Stimulated activated naive B cell treated with anti-CD40 and anti-IgM and Interleukin-4, amounts not matched to agents 10 μg/mL and 1 μg/mL and 100 μg/mL, for 72 hours (primary cell): Measurements from ENCODE around the gene ZNF219.
A peak's percentile ranks its signal among the peaks of the same experiment; 100 is the strongest.

Experiments used
- ATAC-seq, 2 donors: fragments of 150-1000 bp; cut with Tn5 transposase; replicated peaks; 2 replicates each; pipeline ENCODE4 v1.10.0; 2021; ENCODE audit warnings: moderate library complexity in 1 of 2
- DNase-seq: peaks from one replicate; pipeline ENCODE4 v3.0.0; 2021
- H3K27ac Mint-ChIP-seq: one replicate; pipeline ENCODE4 v1.8.0; 2022; ENCODE audit warnings: mild to moderate bottlenecking, mixed read lengths
- H3K27me3 Mint-ChIP-seq, 2 donors: one replicate each; pipeline ENCODE4 v1.8.0; 2022; ENCODE audit warnings: mixed read lengths in 2 of 2
- H3K36me3 Mint-ChIP-seq, 2 donors: one replicate each; pipeline ENCODE4 v1.8.0; 2022; ENCODE audit warnings: mixed read lengths in 2 of 2, mild to moderate bottlenecking in 1 of 2
- H3K4me1 Mint-ChIP-seq, 2 donors: one replicate each; pipeline ENCODE4 v1.8.0; 2022; ENCODE audit warnings: mixed read lengths in 2 of 2, mild to moderate bottlenecking in 1 of 2
- H3K4me3 Mint-ChIP-seq, 2 donors: one replicate each; pipeline ENCODE4 v1.8.0; 2022; ENCODE audit warnings: mild to moderate bottlenecking in 2 of 2, mixed read lengths in 2 of 2, moderate library complexity in 1 of 2
- H3K9me3 Mint-ChIP-seq, 2 donors: one replicate each; pipeline ENCODE4 v1.8.0; 2022; ENCODE audit warnings: mixed read lengths in 2 of 2, mild to moderate bottlenecking in 1 of 2

ZNF219 gene

GRCh38 chr14:21106498-21107282, 8.2 kb upstream of the ZNF219 start:
- H3K27me3 Mint-ChIP-seq: peaks cover 3 to 9% of the 10 kb centered on the region in 2 donors
- peak; percentile 63 for DNase-seq
- H3K4me1 Mint-ChIP-seq: peaks cover 26 to 35% of the 10 kb centered on the region in 2 donors
- no peaks in the 10 kb centered on the region for H3K9me3 Mint-ChIP-seq
- ATAC-seq: peak; percentile 19 to 24
- peak overlapping the region; percentile 47 to 61 for H3K4me3 Mint-ChIP-seq
- H3K36me3 Mint-ChIP-seq: no peaks in the 10 kb centered on the region
- H3K27ac Mint-ChIP-seq: peak overlapping the region; percentile 62

GRCh38 chr14:21106176-21106497, 7.7 kb upstream of the ZNF219 start:
- no peak overlapping the region for H3K27ac Mint-ChIP-seq
- H3K27me3 Mint-ChIP-seq: peaks cover 0 to 11% of the 10 kb centered on the region in 2 donors
- no peak for ATAC-seq
- H3K36me3 Mint-ChIP-seq: no peaks in the 10 kb centered on the region
- DNase-seq: no peak
- H3K4me1 Mint-ChIP-seq: peaks cover 26 to 35% of the 10 kb centered on the region in 2 donors
- no peak overlapping the region for H3K4me3 Mint-ChIP-seq
- no peaks in the 10 kb centered on the region for H3K9me3 Mint-ChIP-seq

DNA sequence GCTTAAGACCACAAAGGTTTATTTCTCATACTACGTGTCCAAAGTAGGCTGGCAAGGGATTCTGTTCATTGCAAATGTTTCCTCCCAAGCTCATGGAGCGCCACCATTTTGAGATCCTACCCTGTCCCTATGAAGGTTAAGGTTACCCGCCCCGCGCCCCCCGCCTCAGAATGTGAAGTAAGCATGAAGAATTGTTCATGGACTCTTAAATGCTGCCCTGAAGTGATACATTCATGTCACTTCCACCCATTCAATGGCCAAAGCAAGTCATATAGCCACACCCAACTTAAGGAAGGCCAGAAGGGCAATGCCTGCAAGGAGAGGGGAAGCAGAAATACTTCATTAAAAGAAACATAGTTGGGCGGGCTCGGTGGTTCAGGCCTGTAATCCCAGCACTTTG, 6.6 kb upstream of the ZNF219 start:
- ATAC-seq: no peak
- DNase-seq: no peak
- H3K4me3 Mint-ChIP-seq: peak overlapping the region in 1 of 2 donors; percentile 81
- no peak overlapping the region for H3K27ac Mint-ChIP-seq
- H3K9me3 Mint-ChIP-seq: no peaks in the 10 kb centered on the region
- peaks cover 0 to 20% of the 10 kb centered on the region in 2 donors for H3K27me3 Mint-ChIP-seq
- H3K4me1 Mint-ChIP-seq: peaks cover 25 to 34% of the 10 kb centered on the region in 2 donors
- no peaks in the 10 kb centered on the region for H3K36me3 Mint-ChIP-seq

DNA sequence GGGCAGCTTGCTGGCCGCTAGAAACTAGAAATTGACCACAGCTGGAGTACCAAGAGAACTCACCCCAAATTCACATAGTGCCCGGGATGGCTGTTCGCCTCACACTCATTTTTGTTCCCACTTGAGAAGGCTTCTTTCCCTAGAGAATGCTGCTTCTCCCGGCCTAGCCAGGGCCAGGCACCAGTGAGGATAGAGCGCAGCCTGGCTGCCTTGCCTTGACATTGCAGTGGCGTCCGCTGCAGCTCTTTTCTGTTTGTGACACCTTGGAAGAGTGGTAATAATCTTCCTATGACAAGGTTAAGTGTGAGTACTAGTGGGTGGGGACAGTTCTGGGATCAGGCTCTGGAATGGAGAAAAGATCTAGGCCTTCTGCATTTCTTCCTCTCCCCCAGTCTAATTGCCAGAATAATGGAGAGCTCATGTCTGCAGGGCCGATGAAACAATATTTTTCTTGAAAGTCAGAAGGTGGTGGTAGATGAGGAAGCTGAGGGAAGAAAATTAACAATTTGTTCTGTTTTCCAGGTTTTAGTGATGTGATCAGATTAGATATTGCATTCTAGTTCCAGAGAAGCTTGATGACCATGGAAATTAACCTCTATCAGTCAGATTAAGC, 6.1 kb upstream of the ZNF219 start:
- ATAC-seq (peak; percentile 48 to 53), DNase-seq (peak; percentile 42)
- Mint-ChIP-seq H3K27ac (peak overlapping the region; percentile 94), H3K9me3 (no peaks in the 10 kb centered on the region), H3K27me3 (peaks cover under 1 to 20% of the 10 kb centered on the region in 2 donors), H3K4me3 (peak overlapping the region; percentile 81 to 88), H3K36me3 (no peaks in the 10 kb centered on the region), H3K4me1 (peaks cover 21 to 32% of the 10 kb centered on the region in 2 donors)

GRCh38 chr14:21103710-21104447, 5.4 kb upstream of the ZNF219 start:
- Mint-ChIP-seq H3K9me3 (no peaks in the 10 kb centered on the region), H3K27me3 (peaks cover 7 to 25% of the 10 kb centered on the region in 2 donors), H3K4me1 (peaks cover 26 to 38% of the 10 kb centered on the region in 2 donors), H3K36me3 (no peaks in the 10 kb centered on the region), H3K27ac (peak overlapping the region; percentile 94), H3K4me3 (peak overlapping the region; percentile 81 to 88)
- DNase-seq: peak; percentile 94
- peak; percentile 87 to 91 for ATAC-seq

DNA sequence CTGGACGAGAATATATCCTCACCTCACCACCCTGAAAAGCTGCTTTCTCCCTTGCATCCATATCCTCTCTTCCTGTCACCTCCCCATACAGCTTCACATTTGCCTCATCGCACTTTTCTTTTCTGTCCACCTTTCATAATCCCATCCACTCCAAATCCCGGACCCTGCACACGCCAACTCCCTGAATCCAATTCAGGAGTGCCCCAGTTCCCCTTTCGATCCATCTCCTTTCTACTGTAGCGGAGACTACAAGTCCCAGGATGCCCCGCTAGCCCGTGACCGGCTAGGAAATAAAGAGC, 4.9 kb upstream of the ZNF219 start:
- Mint-ChIP-seq H3K4me1 (peaks cover 27 to 40% of the 10 kb centered on the region in 2 donors), H3K9me3 (no peaks in the 10 kb centered on the region), H3K4me3 (peak overlapping the region; percentile 81 to 88), H3K27me3 (peaks cover 7 to 25% of the 10 kb centered on the region in 2 donors), H3K36me3 (no peaks in the 10 kb centered on the region), H3K27ac (peak overlapping the region; percentile 94)
- ATAC-seq: no peak
- no peak for DNase-seq

- H3K27me3 Mint-ChIP-seq: peaks cover 7 to 25% of the 10 kb centered on the region in 2 donors
- ATAC-seq: no peak
- H3K36me3 Mint-ChIP-seq: no peaks in the 10 kb centered on the region
- no peaks in the 10 kb centered on the region for H3K9me3 Mint-ChIP-seq
- H3K27ac Mint-ChIP-seq: no peak overlapping the region
- H3K4me3 Mint-ChIP-seq: peak overlapping the region; percentile 81 to 88
- DNase-seq: no peak
- H3K4me1 Mint-ChIP-seq: peaks cover 27 to 40% of the 10 kb centered on the region in 2 donors
These were observed 4.3 kb upstream of the ZNF219 start for GRCh38 chr14:21102521-21103410.

DNA sequence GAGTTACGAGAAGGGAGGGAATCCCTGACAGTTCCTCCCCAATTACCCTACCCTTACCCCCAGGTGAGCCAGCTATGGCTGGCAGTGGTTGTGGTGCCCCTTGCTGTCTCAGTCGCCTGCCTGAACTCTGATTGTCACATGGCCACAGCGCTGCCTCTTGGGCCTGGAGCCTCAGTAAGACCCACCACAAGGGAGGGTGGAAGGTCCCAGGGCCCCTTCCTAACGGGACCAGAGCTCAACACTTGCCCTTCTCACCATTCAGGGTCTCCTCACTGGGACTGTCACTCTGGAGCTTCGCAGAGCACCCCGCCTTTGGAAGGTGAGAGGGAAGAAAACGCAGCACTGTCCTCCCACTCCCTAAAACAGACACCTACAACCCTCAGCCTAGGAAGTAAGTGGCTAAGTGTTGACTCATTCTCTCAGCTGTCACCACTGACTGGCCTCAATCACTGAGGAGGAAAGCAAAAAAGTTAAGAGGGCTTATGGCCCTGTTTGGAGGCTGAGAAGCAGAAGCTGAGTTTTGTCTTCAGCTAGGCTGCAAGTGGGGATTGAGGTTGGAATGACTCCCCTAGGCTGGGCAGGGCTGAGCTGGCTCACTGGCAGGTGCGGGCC, 3.5 kb upstream of the ZNF219 start:
- Mint-ChIP-seq H3K36me3 (no peaks in the 10 kb centered on the region), H3K4me3 (peak overlapping the region in 1 of 2 donors; percentile 81), H3K27ac (no peak overlapping the region)

GRCh38 chr14:21100931-21101330, 2.5 kb upstream of the ZNF219 start, which contains the start of gene TMEM253:
Gene TMEM253 (plus strand): TSS chr14:21101066. CDS start chr14:21101344, 278 bp downstream.
- Mint-ChIP-seq H3K27me3 (peaks cover 7 to 25% of the 10 kb centered on the region in 2 donors), H3K27ac (peak within 1 kb of the TSS; percentile 21), H3K9me3 (no peaks in the 10 kb centered on the region), H3K4me3 (no peak within 1 kb of the TSS), H3K36me3 (no peaks in the 10 kb centered on the region), H3K4me1 (peaks cover 25 to 38% of the 10 kb centered on the region in 2 donors)
- ATAC-seq (no peak), DNase-seq (no peak)

More for the DNA sequence above, 3.5 kb upstream of the ZNF219 start:
- no peak for ATAC-seq
- no peak for DNase-seq
- H3K4me1 Mint-ChIP-seq: peaks cover 30 to 44% of the 10 kb centered on the region in 2 donors
- peaks cover 7 to 25% of the 10 kb centered on the region in 2 donors for H3K27me3 Mint-ChIP-seq
- no peaks in the 10 kb centered on the region for H3K9me3 Mint-ChIP-seq

- ATAC-seq (no peak), DNase-seq (no peak)
- Mint-ChIP-seq H3K27me3 (peaks cover 7 to 25% of the 10 kb centered on the region in 2 donors), H3K4me3 (peak overlapping the region; percentile 80 to 81), H3K36me3 (no peaks in the 10 kb centered on the region), H3K9me3 (no peaks in the 10 kb centered on the region), H3K4me1 (peaks cover 23 to 41% of the 10 kb centered on the region in 2 donors), H3K27ac (peak overlapping the region; percentile 71)
These were observed 1.1 kb upstream of the ZNF219 start for GRCh38 chr14:21099596-21099985.

- no peak for ATAC-seq
- Mint-ChIP-seq H3K36me3 (no peaks in the 10 kb centered on the region), H3K27ac (peak overlapping the region; percentile 71)
These were observed 589 bp upstream of the ZNF219 start for GRCh38 chr14:21098892-21099595.

DNA sequence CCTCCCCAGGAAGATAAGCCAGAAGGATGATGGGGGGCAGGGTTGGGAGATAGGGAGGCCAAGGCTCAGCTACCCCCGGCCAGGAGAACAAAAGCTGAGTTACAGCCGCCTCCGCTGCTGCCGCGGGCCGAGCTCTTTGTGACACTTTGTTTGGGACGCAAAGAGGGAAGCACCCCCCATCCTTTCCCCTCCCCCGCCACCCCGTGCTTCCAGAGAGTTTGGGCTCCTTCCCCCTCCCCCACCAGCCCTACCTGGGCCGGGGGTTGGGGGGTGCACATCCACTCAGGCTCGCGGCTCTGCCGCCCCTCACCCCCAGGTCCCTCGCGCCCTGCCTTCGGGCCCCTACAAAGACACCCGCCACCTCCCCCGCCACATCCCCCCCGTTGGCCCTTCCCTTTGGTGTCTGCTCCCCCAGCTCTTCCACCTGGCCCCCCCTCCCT, 799 bp downstream of the ZNF219 start:
- H3K9me3 Mint-ChIP-seq: no peaks in the 10 kb centered on the region
- peaks cover 7 to 21% of the 10 kb centered on the region in 2 donors for H3K27me3 Mint-ChIP-seq
- DNase-seq (no peak), ATAC-seq (peak in 1 of 2 donors; percentile 23)
- peak overlapping the region; percentile 65 for H3K27ac Mint-ChIP-seq
- H3K4me1 Mint-ChIP-seq: peaks cover 20 to 35% of the 10 kb centered on the region in 2 donors
- peaks cover 0 to under 1% of the 10 kb centered on the region in 2 donors for H3K36me3 Mint-ChIP-seq
- H3K4me3 Mint-ChIP-seq: peak overlapping the region; percentile 77 to 81

More at GRCh38 chr14:21098892-21099595, 589 bp upstream of the ZNF219 start:
- peaks cover 21 to 37% of the 10 kb centered on the region in 2 donors for H3K4me1 Mint-ChIP-seq
- DNase-seq: no peak
- no peaks in the 10 kb centered on the region for H3K9me3 Mint-ChIP-seq
- H3K27me3 Mint-ChIP-seq: peaks cover 7 to 25% of the 10 kb centered on the region in 2 donors
- H3K4me3 Mint-ChIP-seq: peak overlapping the region; percentile 80 to 81
